Fibroblast of lung (primary cell): Measurements from ENCODE around the gene JDP2. TPM values are rescaled to one million over a fixed set of nuclear protein-coding genes. Genes with fewer than 3 reads are reported as not detected.

Source experiments
- DNase-seq, 2 donors: peaks; one replicate each; pipeline versions ENCODE4 v3.0.0 to v3.0.0-alpha.2; 2010; ENCODE audit warnings: low read depth in 2 of 2
- H2AFZ ChIP-seq: 2 replicates; pipeline ENCODE4 v1.5.1; 2012; ENCODE audit warnings: low read length, control low read depth, inconsistent platforms
- H3K27ac ChIP-seq: 2 replicates; pipeline ENCODE4 v1.5.1; 2011; ENCODE audit warnings: low read length, control low read depth; ENCODE audit not compliant: insufficient read depth
- H3K27me3 ChIP-seq: 2 replicates; pipeline ENCODE4 v1.5.1; 2011; ENCODE audit warnings: mild to moderate bottlenecking, low read length; ENCODE audit not compliant: control insufficient read depth, insufficient read depth
- H3K36me3 ChIP-seq: 2 replicates; pipeline ENCODE4 v1.5.1; 2011; ENCODE audit warnings: low read length; ENCODE audit not compliant: control insufficient read depth, insufficient read depth
- H3K4me1 ChIP-seq: 2 replicates; pipeline ENCODE4 v1.5.1; 2011; ENCODE audit warnings: low read length; ENCODE audit not compliant: control insufficient read depth, insufficient read depth; ENCODE audit errors: extremely low read depth
- H3K4me2 ChIP-seq: 2 replicates; pipeline ENCODE4 v1.5.1; 2011; ENCODE audit warnings: low read length, control low read depth; ENCODE audit not compliant: insufficient read depth; ENCODE audit errors: extremely low read depth
- H3K4me3 ChIP-seq, 4 experiments: fragments of 200-600 bp in 1 of 4; sonication (generic) in 1 of 4; replicated peaks in 1 of 4; 2 replicates each; pipeline ENCODE4 v1.5.1; 2011 to 2016; ENCODE audit warnings: low read length in 4 of 4, low read depth in 3 of 4, mild to moderate bottlenecking in 3 of 4, control low read depth in 2 of 4, inconsistent platforms in 1 of 4, mixed read lengths in 1 of 4; ENCODE audit not compliant: insufficient read depth in 1 of 4; ENCODE audit errors: control extremely low read depth in 1 of 4
- H3K79me2 ChIP-seq: 2 replicates; pipeline ENCODE4 v1.5.1; 2012; ENCODE audit warnings: mild to moderate bottlenecking, low read length, inconsistent platforms; ENCODE audit not compliant: control insufficient read depth, insufficient read depth
- H3K9ac ChIP-seq: 2 replicates; pipeline ENCODE4 v1.5.1; 2011; ENCODE audit warnings: mild to moderate bottlenecking, low read length, control low read depth; ENCODE audit not compliant: insufficient read depth
- H3K9me3 ChIP-seq: 2 replicates; pipeline ENCODE4 v1.5.1; 2012; ENCODE audit warnings: low read depth, low read length; ENCODE audit not compliant: control insufficient read depth, insufficient read depth
- H4K20me1 ChIP-seq: 2 replicates; pipeline ENCODE4 v1.5.1; 2011; ENCODE audit warnings: low read length; ENCODE audit not compliant: control insufficient read depth, insufficient read depth; ENCODE audit errors: extremely low read depth
- CTCF ChIP-seq, 2 donors: IDR thresholded peaks in 1 of 2; conservative IDR thresholded peaks in 1 of 2; 1 replicate in 1 of 2; 2 replicates in 1 of 2; pipeline ENCODE4 v1.5.1; 2011 to 2012; ENCODE audit warnings: low read length in 2 of 2, control low read depth in 1 of 2, inconsistent platforms in 1 of 2, low read depth in 1 of 2, mild to moderate bottlenecking in 1 of 2
- EZH2 ChIP-seq: IDR thresholded peaks from 2 replicates; pipeline ENCODE4 v1.5.1; 2012; ENCODE audit warnings: low read length, control low read depth, mild to moderate bottlenecking; ENCODE audit errors: missing control alignments
- polyA plus RNA-seq, 2 donors: library from polyadenylated mRNA; depleted of rRNA in 1 of 2; stranded (reverse) in 1 of 2; unstranded in 1 of 2; fragments of >200 nt; gene quantifications; 2 replicates each; pipeline ENCODE4 v1.2.1, GENCODE V29; 2011 to 2012; ENCODE audit warnings: missing spikeins in 1 of 2
- total RNA-seq: library from RNA; depleted of rRNA; stranded (reverse); fragments of >200 nt; gene quantifications from 2 replicates; pipeline ENCODE4 v1.2.1, GENCODE V29; 2014

JDP2 gene
- total and polyA plus RNA-seq, 2 donors (not counting 1 experiment from before 2014, with no cell fraction given), result 40.8 to 95.3 TPM

GRCh38 chr14:75426332-75427125 lies 1.3 kb upstream of the JDP2 start:
- Histone ChIP-seq H2AFZ (no peak overlapping the region), H3K4me1 (peaks cover 6% of the 10 kb centered on the region), H3K4me3 (no peak overlapping the region), H3K9me3 (no peaks in the 10 kb centered on the region), H3K27me3 (no peaks in the 10 kb centered on the region), H3K79me2 (peaks cover 24% of the 10 kb centered on the region), H3K27ac (no peak overlapping the region), H4K20me1 (no peaks in the 10 kb centered on the region), H3K9ac (no peak overlapping the region), H3K4me2 (no peak overlapping the region), H3K36me3 (no peaks in the 10 kb centered on the region)
- no peak for DNase-seq
- no peak for TF ChIP-seq CTCF (conservative IDR thresholded peaks at IDR 0.05 in 1 of 2, IDR thresholded peaks at IDR 0.05 in 1 of 2; ENCODE audit: low read depth in 1 of 2, low read length in 2 of 2)
- no peak for TF ChIP-seq EZH2

DNA sequence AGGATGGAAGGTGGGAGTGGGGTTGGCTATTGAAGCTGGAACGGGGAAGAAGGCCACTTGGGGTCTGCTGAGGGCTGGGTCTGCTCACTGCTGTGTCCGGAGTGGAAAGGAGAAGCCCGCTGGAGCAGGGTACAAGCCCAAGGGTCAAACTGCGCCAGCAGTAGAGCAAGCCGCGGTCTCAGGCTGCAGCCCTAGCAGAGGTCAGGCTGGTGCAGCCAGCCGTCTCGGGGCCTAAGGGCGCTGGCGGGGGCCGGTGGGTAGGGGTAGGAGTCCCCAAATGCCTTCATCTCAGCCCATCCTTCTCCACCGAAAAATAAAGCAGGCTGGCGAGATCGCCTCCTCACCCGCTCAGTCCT lies 718 bp upstream of the JDP2 start:
- no peaks in the 10 kb centered on the region for H3K27me3 ChIP-seq
- peaks cover 3% of the 10 kb centered on the region for H3K36me3 ChIP-seq
- H3K4me1 ChIP-seq, result peaks cover 6% of the 10 kb centered on the region
- H3K27ac ChIP-seq, result no peak overlapping the region
- no peaks in the 10 kb centered on the region for H4K20me1 ChIP-seq
- H3K4me2 ChIP-seq, result peak overlapping the region; percentile 89
- H3K4me3 ChIP-seq, result peak overlapping the region; percentile 58 to 71 (median 59)
- no peak for TF ChIP-seq EZH2
- no peak for TF ChIP-seq CTCF (conservative IDR thresholded peaks at IDR 0.05 in 1 of 2, IDR thresholded peaks at IDR 0.05 in 1 of 2; ENCODE audit: low read depth in 1 of 2, low read length in 2 of 2)
- peak overlapping the region; percentile 55 for H2AFZ ChIP-seq
- DNase-seq, result no peak
- peak overlapping the region; percentile 41 for H3K9ac ChIP-seq
- no peaks in the 10 kb centered on the region for H3K9me3 ChIP-seq
- H3K79me2 ChIP-seq, result peaks cover 29% of the 10 kb centered on the region

GRCh38 chr14:75428230-75429104 lies 645 bp downstream of the JDP2 start:
- Histone ChIP-seq H3K27me3 (no peaks in the 10 kb centered on the region), H3K4me1 (peaks cover 6% of the 10 kb centered on the region), H3K9ac (peak overlapping the region; percentile 62), H3K4me3 (peak overlapping the region; percentile 74 to 85 (median 77)), H3K79me2 (peaks cover 32% of the 10 kb centered on the region), H3K4me2 (peak overlapping the region; percentile 92), H2AFZ (no peak overlapping the region), H3K27ac (peak overlapping the region; percentile 59), H3K36me3 (peaks cover 7% of the 10 kb centered on the region), H4K20me1 (no peaks in the 10 kb centered on the region), H3K9me3 (no peaks in the 10 kb centered on the region)
- TF ChIP-seq EZH2, result no peak
- TF ChIP-seq CTCF (conservative IDR thresholded peaks at IDR 0.05 in 1 of 2, IDR thresholded peaks at IDR 0.05 in 1 of 2; ENCODE audit: low read depth in 1 of 2, low read length in 2 of 2), result no peak
- DNase-seq, result peak in 1 of 2 donors; percentile 32
